ENCODE measurements around the gene ATP9B. TPM values are rescaled to one million over a fixed set of nuclear protein-coding genes. Genes with fewer than 3 reads are reported as not detected.

Gene ATP9B
- total RNA-seq, 1 donor from 2014 or later = 10.8 TPM

- DNase-seq (ENCODE audit: low read depth) = no peak
- Histone ChIP-seq H3K4me3 (ENCODE audit: low read depth, low read length) (no peak overlapping the region), H3K36me3 (ENCODE audit: control insufficient read depth, insufficient read depth, low read length) (no peaks in the 10 kb centered on the region), H3K27me3 (ENCODE audit: control insufficient read depth, insufficient read depth, low read length) (no peaks in the 10 kb centered on the region)
- no peak for TF ChIP-seq CTCF (IDR thresholded peaks at IDR 0.05; ENCODE audit: insufficient read depth, low read length, severe bottlenecking)
- peak; percentile 89 for FAIRE-seq
Observed at GRCh38 chr18:79405019-79405780, 336.0 kb downstream of the ATP9B start.

GRCh38 chr18:79405781-79406575 is 336.8 kb downstream of the ATP9B start:
- H3K27me3 ChIP-seq (ENCODE audit: control insufficient read depth, insufficient read depth, low read length) = no peaks in the 10 kb centered on the region
- no peaks in the 10 kb centered on the region for H3K36me3 ChIP-seq (ENCODE audit: control insufficient read depth, insufficient read depth, low read length)
- no peak for TF ChIP-seq CTCF (IDR thresholded peaks at IDR 0.05; ENCODE audit: insufficient read depth, low read length, severe bottlenecking)
- H3K4me3 ChIP-seq (ENCODE audit: low read depth, low read length) = no peak overlapping the region
- no peak for DNase-seq (ENCODE audit: low read depth)
- FAIRE-seq = no peak

GRCh38 chr18:79406708-79407107 is 337.5 kb downstream of the ATP9B start:
- no peak for FAIRE-seq
- DNase-seq (ENCODE audit: low read depth) = no peak

GRCh38 chr18:79409313-79409712 is 340.1 kb downstream of the ATP9B start:
- DNase-seq (ENCODE audit: low read depth) (no peak), FAIRE-seq (no peak)
- Histone ChIP-seq H3K4me3 (ENCODE audit: low read depth, low read length) (no peak overlapping the region), H3K27me3 (ENCODE audit: control insufficient read depth, insufficient read depth, low read length) (no peaks in the 10 kb centered on the region), H3K36me3 (ENCODE audit: control insufficient read depth, insufficient read depth, low read length) (no peaks in the 10 kb centered on the region)
- TF ChIP-seq CTCF (IDR thresholded peaks at IDR 0.05; ENCODE audit: insufficient read depth, low read length, severe bottlenecking) = no peak

More at GRCh38 chr18:79406708-79407107, 337.5 kb downstream of the ATP9B start:
- no peak for TF ChIP-seq CTCF (IDR thresholded peaks at IDR 0.05; ENCODE audit: insufficient read depth, low read length, severe bottlenecking)
- Histone ChIP-seq H3K4me3 (ENCODE audit: low read depth, low read length) (no peak overlapping the region), H3K36me3 (ENCODE audit: control insufficient read depth, insufficient read depth, low read length) (no peaks in the 10 kb centered on the region), H3K27me3 (ENCODE audit: control insufficient read depth, insufficient read depth, low read length) (no peaks in the 10 kb centered on the region)

- TF ChIP-seq CTCF (IDR thresholded peaks at IDR 0.05; ENCODE audit: insufficient read depth, low read length, severe bottlenecking) = no peak
- Histone ChIP-seq H3K27me3 (ENCODE audit: control insufficient read depth, insufficient read depth, low read length) (no peaks in the 10 kb centered on the region), H3K4me3 (ENCODE audit: low read depth, low read length) (no peak overlapping the region), H3K36me3 (ENCODE audit: control insufficient read depth, insufficient read depth, low read length) (no peaks in the 10 kb centered on the region)
- DNase-seq (ENCODE audit: low read depth) (no peak), FAIRE-seq (no peak)
Observed at GRCh38 chr18:79410171-79410641, 341.0 kb downstream of the ATP9B start.
